IPS-NIHi11 (cell line): ENCODE results near the gene CEP112.

Experiments
- DNase-seq: peaks from one replicate; pipeline ENCODE4 v3.0.0; 2012; ENCODE audit warnings: mixed read lengths, low spot score

CEP112 gene

DNA sequence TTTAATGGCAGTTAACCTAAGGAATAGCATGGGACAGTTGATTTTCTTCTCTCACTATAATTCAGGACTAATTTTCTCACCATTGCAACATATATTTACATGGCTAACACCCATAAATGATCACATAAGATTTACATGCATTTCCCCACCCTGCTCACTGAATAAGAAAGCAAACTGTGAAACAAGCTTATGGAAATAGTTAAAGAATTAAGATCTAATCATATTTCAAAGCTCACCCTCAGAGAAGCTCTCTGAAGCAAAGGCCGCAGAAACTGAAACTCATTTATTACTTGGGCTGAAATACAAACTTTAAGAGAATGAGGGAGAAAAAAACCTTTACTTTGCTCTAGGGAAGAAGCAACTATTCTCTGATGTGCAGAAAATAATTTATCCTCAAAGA, 411.8 kb downstream of the CEP112 start:
- no peak for DNase-seq

DNA sequence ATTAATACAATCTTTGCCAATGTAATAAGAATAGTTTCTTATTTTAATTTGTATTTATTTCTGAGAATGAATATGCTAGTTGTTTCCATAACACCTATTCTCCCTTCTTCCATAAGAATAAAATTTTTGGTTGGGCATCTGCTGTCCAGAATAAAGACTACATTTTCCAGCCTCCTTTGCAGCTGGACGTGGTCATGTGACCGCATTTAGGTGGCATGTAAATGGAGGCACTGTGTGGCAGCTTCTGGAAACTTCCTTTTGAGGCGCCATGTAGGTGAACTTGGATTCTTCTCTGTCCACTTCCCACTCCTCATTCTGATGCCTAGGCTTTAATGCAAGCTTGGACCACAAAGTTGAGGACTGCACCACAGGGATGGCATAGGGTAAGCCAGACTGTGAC, 415.0 kb downstream of the CEP112 start:
- no peak for DNase-seq

DNA sequence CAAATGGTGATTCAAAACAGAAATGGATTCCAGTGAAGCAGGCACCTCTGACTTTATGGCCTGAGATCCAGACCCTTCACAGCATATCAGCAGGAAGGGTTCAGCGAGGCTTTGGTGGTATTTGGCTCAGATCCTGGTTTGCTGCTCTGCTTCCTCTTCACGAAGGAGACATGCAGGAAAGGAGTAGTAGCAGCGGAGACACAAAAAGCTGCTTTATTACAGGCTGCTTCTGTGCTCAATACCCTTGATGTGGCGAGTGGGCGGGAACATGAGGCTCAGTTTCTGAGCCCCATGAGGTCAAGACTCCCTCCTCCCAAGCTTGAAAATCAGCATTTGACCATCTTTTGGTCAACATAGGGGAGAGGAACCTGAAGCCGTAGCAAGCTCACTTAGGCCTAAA, 417.1 kb downstream of the CEP112 start:
- DNase-seq, result no peak

DNA sequence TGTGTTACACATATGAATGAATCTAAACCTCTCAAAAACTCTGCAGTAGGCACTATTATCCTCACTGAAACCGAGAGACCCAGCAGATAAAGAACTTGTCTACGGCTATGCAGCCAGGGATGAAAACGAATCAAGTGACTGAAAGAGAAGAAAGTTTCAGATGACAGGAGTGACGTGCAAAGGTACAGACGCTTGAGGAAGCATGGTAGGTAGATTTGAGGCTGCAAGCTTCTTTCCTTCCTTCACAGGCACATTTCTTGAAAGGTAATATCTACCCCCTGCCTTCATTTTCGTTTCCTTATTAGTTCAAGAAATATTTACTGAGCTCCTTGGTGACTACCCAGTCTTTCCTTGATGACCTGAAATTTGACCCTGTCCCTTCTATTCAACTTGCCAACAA, 418.9 kb downstream of the CEP112 start:
- no peak for DNase-seq

DNA sequence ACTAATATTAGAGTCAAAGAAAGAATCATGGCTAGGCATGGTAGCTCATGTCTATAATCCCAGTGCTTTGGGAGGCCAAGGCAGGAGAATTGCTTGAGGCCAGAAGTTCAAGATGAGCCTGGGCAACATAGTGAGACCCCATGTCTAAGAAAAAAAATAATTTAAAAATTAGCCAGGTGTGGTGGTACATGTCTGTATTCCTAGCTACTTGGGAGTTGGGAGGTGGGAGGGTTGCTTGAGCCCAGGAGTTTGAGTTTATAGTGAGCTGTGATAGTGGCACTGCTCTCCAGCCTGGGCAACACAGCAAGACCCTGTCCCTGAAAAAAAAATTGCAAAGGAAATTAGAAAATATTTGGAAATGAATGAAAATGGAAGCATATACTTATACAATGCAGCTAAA, 420.2 kb downstream of the CEP112 start:
- DNase-seq, result no peak

DNA sequence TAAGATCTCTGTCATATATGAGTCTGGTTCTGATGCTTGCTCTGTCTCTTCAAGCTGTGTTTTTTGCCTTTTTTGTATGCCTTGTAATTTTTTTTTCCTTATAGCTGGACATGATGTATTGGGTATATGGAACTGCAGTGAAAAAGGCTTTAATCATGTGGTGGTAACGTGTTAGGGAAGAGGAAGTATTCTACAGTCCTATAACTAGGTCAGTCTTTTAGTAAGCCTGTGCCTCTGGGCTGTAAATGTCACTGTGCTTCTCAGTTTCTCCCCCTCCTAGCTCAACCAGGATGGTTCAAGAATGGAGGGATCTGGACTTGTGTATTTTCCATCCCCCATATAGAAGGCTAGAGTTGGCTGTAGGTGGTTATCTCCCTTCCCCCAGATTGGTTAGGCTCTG, 428.1 kb downstream of the CEP112 start:
- no peak for DNase-seq

DNA sequence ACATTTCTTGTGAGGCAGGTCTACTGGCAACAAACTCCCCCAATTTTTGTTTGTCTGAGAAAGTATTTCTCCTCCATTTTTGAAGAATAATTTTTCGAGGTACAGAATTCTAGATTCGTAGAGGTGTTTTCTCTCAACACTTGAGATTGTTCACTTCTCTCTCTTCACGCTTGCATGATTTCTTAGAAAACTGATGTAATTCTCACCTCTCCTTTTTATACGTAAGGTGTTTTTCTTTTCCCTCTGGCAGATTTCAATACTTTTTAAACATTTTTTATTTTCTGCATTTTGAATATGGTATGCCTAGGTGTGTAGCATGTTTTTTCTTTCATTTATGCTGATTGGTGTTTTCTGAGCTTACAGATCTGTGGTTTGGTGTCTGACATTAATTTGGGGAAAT, 429.0 kb downstream of the CEP112 start:
- no peak for DNase-seq

DNA sequence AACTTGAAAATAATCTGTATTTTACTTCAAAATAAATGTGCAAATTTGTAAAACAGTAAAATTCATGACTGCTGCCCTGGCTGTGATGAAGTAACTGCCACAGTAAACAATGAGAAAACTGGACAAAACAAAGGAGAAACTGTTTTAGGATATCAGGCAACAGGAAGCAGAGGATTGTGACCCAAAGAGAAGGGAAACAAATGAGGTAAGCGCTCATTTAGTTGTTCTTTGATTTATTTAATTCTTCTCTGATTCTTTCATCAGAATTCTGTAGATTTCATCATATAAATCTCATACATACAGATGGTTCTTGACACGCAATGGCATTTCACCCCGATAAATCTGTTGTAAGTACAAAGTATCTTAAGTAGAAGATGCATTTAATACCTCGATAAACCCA, 432.4 kb downstream of the CEP112 start:
- no peak for DNase-seq

DNA sequence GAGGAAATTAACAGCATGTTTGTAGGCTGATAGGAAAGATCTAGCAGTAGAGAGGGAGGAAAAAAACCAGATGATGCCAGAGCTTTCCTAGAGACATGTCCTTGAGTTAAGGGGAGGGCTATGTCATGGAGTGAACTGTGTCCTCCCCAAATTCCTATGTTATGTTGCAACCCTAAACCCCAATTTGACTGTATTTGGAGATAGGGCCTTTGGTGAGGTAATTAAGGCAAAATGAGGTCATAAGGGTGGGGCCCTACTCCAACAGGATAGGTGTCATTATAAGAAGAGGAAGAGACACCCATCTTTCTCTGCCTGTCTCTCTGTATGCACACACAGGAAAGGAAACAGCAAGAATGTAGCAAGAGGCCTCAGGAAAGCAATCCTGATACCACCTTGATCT, 435.2 kb downstream of the CEP112 start:
- no peak for DNase-seq

DNA sequence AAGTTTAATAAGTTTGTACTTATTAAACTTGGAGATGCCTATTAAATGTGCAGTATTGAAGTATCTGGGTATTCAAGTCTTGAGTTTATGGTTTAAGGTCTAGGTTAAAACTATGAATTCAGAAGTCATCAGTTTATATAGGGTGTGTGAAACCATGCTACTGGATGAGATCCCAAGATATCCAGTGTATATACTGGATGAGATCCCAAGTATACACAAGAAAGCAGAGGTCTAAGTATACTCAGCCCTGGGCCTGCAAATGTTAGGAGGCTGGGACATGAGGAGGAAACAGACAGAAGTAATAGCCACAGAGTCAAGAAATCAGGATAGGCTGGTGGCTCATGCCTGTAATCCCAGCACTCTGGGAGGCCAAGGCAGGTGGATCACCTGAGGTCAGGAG, 436.1 kb downstream of the CEP112 start:
- DNase-seq, result no peak

DNA sequence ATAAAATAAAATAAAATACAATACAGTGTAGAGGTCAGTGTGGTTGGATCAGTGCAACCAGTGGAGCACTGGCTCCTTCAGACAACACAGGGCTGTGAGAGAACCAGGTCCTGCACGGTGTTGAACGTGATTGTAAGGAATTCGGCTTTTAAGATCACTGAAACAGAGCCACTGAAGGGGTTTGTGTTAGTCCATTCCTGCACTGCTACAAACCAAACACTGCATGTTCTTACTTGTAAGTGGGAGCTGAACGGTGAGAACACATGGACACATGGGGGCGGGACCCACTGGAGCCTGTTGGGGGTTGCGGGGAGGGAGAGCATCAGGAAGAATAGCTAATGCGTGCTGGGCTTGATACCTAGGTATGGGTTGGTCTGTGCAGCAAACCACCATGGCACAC, 437.3 kb downstream of the CEP112 start:
- DNase-seq, result no peak

DNA sequence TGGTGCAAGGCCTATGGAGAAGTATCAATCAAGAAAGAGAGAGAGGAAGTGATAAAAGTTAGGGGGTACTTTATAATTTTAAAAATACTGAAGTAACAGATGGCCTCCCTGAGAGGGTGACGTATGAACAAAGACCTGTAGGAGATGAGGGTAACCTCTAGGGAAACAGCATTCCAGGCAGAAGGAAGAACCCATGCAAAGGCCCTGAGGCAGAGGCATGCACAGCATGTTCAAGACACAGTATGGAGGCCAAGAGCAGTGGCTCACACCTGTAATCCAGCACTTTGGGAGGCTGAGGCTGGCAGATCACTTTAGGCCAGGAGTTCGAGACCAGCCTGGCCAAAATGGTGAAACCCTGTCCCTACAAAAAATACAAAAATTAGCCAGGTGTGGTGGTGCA, 437.9 kb downstream of the CEP112 start:
- no peak for DNase-seq

DNA sequence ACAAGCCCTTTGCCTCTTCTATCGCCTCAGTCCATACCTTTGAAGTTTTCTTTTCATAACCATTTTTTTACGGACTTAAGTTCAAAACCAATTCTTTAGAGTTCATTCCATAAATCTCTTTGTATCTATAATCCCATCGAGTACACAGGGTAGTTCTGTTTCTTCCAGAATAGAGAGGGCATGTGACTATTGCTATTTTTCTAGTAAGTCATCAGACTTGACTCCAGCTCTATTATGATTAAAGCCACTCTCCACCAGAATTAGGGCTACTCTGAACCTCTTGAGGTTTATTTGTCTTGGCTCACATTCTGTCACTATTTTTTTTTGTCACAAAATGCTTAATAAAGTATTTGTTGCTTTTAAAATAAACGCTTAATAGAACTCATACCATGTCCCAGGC, 438.6 kb downstream of the CEP112 start:
- no peak for DNase-seq

DNA sequence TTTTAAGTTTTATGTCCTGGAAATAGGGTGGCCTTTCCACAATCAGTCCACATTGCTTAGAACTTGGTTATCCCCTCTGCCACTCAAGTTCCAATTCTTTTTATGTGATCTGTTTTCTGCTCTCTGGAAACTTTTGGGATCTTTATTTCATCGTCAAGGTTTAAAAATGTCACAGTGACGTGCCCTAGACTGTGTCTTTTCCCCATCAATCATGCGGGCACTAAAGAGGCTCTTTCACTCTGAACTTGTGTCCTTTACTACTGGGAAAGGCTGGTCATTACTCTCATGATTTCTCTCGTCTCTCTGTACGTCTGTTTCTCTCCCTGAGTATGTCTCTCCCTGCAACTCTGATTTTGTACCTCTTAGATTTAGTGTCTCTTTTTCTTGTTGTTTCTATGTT, 440.7 kb downstream of the CEP112 start:
- DNase-seq, result no peak

DNA sequence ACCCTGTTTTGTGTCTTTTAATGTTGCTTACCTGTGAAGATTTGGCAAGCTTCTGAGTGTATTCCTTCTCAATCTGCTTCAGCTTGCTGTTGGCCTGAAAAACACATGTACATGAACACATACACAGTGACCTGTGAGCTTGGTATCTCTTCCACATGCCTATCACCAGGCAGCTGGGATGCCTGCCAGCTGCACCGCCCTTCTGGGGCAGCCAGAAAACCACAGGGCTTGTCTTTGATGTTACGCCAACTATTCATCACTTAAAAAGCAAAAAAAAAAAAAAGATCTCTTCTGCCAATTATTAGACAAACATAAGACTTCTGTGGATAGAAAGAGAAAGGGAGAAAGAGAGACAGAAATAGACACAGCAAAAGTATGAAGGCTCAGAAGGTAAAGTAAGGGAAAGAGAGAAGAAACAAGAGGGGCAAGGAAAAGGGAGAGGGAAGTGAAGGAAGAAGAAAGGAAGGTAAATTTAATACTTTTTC, 441.3 kb downstream of the CEP112 start:
- DNase-seq, result peak; percentile 43

DNA sequence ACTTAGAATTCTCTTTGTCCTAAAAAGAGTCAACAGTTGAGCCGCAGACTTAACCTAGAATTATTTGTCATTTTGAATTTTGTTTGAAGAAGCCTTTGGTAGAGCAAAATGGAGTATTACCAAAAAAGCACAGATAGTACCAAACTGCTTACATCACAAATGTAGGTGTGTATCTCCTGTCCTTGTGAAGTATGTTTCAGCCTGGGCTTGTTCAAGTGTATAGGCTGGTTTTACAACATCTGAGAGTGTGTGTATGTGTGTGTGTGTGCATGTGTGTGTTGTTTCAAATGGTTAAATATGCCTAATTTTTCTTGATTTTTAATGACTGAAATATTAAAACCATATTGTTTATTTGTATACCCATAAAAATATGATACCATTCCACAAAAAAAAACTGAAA, 441.8 kb downstream of the CEP112 start:
- no peak for DNase-seq

DNA sequence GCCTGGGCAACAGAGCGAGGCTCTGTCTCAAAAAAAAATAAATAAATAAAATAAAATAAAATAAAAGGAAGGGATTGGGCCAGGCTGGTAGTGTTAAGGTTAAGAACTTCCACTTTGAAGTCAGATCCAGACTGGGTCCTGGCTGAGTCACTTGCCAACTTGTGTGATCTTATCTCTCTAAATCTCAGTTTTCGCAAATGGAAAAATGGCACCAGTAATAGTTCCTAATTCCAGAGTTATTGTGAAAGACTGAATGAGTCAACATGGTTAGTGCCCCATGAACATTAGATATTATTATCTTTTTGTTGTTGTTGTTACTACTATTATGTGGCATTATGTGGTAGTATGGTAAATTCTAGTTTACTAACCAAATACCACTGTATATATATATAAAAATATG, 442.5 kb downstream of the CEP112 start:
- DNase-seq, result no peak

DNA sequence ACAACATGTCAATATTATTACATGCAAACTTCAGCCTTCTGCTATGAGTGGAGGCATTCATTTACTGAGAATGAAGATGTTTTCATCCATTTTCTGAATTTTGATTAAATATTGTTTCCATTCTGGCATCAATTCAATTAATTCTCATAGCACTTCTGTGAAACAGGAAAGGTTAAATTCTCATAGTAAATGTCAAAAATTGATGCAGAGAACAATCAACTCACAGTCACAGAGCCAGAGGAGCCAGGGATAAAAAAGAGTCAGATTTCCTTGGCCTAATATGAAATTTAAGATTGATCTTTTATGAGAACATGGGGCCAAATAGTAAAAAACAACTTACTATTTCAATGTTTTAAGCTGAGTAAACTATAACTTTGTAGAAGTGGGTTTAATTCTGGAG, 446.7 kb downstream of the CEP112 start:
- no peak for DNase-seq

DNA sequence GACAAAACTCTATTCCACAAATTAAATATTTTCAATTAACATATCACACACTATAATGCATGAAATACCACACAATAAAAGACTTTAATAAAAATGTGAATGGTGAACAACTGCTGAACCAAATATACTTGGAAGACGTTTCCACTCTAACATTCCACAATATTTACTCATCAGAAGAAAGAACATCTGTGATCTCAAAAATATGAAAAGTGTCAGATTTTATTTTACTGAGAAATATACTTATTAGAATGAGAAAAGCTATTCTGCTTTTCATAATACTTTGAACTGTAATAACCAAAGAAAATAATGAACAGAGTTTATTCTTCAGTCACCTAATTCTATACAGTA, 448.7 kb downstream of the CEP112 start:
- no peak for DNase-seq

DNA sequence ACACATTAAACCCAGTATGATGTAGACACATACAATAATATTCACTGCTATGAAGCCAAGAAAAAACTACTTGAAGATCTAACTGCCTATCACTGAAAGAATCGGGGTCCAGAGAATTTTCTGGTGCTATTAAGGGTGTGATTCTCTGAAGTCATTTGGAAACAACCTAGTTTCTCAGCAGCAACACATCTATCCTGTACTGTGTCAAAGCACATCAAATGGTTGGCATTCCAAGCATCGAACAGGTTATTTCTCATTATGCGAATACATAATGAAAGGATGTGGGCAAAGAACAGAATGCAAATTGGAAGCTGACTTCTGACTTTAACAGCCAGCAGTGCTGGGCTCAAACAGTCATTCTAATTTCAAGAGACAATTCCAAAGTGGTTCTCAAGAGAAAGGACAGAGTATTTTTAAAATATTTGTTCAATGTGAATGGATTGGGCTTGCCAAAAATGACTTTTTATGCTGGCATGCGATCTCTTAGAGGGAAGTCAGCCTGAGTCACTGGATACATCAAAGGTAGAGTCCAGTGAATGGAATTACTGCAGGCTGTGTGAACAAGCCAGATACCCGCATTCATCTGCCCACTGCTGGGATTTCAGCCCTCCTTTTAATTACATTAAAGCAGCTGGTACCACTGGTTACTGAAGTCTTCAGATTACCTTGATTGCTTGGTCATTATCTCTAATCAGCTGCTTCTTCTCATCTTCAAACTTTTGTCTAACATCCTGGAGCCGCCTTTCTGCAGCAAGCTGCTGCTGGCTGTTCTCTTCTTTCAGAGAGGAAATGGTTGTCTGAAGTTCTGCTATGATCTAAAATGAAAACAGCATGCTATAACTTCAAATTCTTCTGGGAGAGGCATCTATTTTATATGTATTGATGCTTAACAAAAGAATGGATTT, 449.3 kb downstream of the CEP112 start:
- no peak for DNase-seq

DNA sequence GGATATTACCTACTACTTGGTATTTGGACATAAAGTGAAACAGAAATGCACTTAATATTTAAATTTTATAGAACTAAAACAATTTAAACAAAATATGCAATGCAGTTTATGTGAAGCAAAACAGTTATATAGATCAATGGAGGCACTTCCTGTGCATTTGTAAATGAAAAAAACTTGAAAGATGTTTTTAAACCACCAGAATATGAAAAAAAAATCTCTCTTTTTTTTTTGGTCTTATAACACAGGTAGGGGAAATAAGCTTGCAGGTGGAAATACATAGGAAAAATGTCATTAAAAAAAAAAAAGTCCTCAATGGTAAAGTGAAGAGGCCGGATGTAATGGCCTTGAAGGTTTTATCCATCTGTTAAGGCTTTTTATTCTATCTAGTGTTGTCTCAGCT, 450.2 kb downstream of the CEP112 start:
- DNase-seq, result no peak

DNA sequence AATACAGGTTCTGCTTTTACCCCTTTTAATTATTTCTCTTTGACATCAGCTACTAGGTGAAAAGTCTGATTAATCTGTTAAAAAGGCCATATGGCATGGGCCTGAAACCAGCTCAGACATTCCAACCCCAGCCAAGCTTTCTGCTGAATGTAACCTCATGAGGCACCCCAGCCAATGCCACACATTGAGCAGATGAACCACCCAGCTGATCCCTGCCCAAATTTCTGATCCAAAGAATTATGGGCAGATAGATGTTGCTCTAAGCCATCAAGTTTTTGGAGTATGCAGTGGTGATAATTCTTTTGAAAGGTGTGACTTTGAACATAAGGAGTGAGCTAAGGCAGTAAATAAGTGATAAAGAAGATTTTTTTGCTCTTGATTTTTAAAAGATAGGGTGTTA, 452.9 kb downstream of the CEP112 start:
- DNase-seq, result no peak

DNA sequence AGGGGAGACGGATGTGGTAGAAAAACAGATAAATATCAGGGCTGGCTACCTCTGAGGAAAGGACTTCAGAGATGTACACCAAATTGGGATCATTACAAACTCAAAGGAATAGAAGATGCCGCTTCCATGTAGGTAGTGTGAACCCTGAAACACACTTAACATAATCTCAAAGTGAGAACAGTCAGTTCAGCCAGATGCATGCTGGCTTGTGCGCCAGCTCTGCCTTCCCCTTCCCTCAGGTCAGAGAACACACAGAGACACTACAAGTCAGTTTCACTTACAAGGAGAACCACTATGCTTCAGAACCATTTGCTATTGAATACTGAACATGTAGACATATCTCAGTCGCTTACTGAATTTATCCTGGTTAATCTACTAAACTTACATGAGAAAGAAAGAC, 454.5 kb downstream of the CEP112 start:
- no peak for DNase-seq

DNA sequence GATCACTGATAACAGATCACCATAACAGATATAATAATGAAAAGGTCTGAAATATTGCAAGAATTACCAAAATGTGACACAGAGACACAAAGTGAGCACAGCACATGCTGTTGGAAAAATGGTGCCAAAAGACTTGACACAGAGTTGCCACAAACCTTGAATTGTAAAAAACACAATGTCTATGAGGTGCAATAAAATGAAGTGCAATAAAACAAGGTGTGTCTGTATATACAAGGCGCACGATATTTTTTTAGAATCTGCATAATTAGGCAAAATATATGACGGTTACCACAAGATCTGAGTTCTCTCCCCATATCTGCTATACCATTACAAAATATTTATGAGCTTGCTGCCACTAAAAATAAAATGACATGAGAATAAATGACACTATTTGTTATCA, 458.6 kb downstream of the CEP112 start:
- DNase-seq, result no peak
